HepG2 (cell line): ENCODE data around the gene GPR149. TPM values are rescaled to one million over a fixed set of nuclear protein-coding genes. Genes with fewer than 3 reads are reported as not detected.

Experiments used
- ATAC-seq: fragments of 200-7000 bp; cut with Tn5 transposase; 3 replicates; pipeline ENCODE4 v1.9.1; 2020; ENCODE audit warnings: mild to moderate bottlenecking, moderate library complexity
- BruUV-seq: library from RNA; stranded (reverse); fragments of 400-500 nt; replicated peaks from 2 replicates; lab custom pipeline; 2021; lab: Mats Ljungman, UMichigan
- CTCF ChIA-PET: fragments of 300-600 bp; formaldehyde crosslinking; extraction: SDS; loops from one replicate; lab custom pipeline; 2021; ENCODE audit warnings: low total read pairs, inconsistent platforms, low intra/inter-chr PET ratio; lab: Yijun Ruan, JAX
- POLR2A ChIA-PET: fragments of 350-600 bp; sonication (Branson Sonifier 250); formaldehyde crosslinking; loops from one replicate; lab custom pipeline; 2020; ENCODE audit warnings: antibody characterized with exemption, inconsistent platforms; lab: Yijun Ruan, JAX
- DNase-seq: peaks from one replicate; pipeline ENCODE4 v3.0.0-alpha.2; 2015; ENCODE audit warnings: low spot score
- FAIRE-seq: peaks from 3 replicates; lab custom pipeline; 2011; peaks lifted over from hg19 to GRCh38; lab: Jason Lieb, UNC
- H2AFZ ChIP-seq: one replicate; pipeline ENCODE4 v1.6.1; 2011; ENCODE audit warnings: low read length, inconsistent platforms
- H3K27ac ChIP-seq: fragments of 300-600 bp; 3 replicates; pipeline ENCODE4 v1.8.0; 2011; ENCODE audit warnings: mixed run types, mild to moderate bottlenecking, mixed read lengths, low read length, inconsistent platforms; ENCODE audit not compliant: insufficient read depth; ENCODE audit errors: extremely low read length
- H3K27me3 ChIP-seq, 2 experiments: fragments of 200-600 bp in 1 of 2; 2 replicates in 1 of 2; 3 replicates in 1 of 2; pipeline versions ENCODE4 v1.6.0 to v1.8.0; 2011; ENCODE audit warnings: low read length in 2 of 2, mild to moderate bottlenecking in 2 of 2, moderate library complexity in 2 of 2, inconsistent platforms in 1 of 2; ENCODE audit not compliant: insufficient read depth in 2 of 2, control insufficient read depth in 1 of 2
- H3K36me3 ChIP-seq, 2 experiments: fragments of 200-600 bp in 1 of 2; replicated peaks in 1 of 2; 2 replicates in 1 of 2; 3 replicates in 1 of 2; pipeline versions ENCODE4 v1.5.1 to v1.8.0; 2011; ENCODE audit warnings: low read length in 2 of 2, inconsistent platforms in 1 of 2; ENCODE audit not compliant: insufficient read depth in 2 of 2, control insufficient read depth in 1 of 2
- H3K4me1 ChIP-seq: 2 replicates; pipeline ENCODE4 v1.5.1; 2012; ENCODE audit warnings: low read length, inconsistent platforms; ENCODE audit not compliant: insufficient read depth
- H3K4me2 ChIP-seq: 2 replicates; pipeline ENCODE4 v1.6.0; 2011; ENCODE audit warnings: low read depth, low read length, inconsistent platforms
- H3K4me3 ChIP-seq, 3 experiments: fragments of 200-600 bp in 1 of 3; sonication (generic), shearing (Covaris generic) in 1 of 3; replicated peaks in 1 of 3; 2 replicates each; pipeline ENCODE4 v1.5.1; 2011 to 2016; ENCODE audit warnings: low read length in 3 of 3, inconsistent platforms in 2 of 3, low read depth in 2 of 3, mild to moderate bottlenecking in 2 of 3, control low read depth in 1 of 3, mixed read lengths in 1 of 3; ENCODE audit not compliant: insufficient read depth in 1 of 3
- H3K79me2 ChIP-seq: one replicate; pipeline ENCODE4 v1.6.1; 2011; ENCODE audit warnings: low read length, inconsistent platforms; ENCODE audit not compliant: insufficient read depth
- H3K9ac ChIP-seq: 2 replicates; pipeline ENCODE4 v1.6.0; 2011; ENCODE audit warnings: mild to moderate bottlenecking, low read depth, low read length, inconsistent platforms; ENCODE audit not compliant: insufficient read depth
- H3K9me3 ChIP-seq: 2 replicates; pipeline ENCODE4 v1.5.1; 2012; ENCODE audit warnings: mild to moderate bottlenecking, low read length
- H4K20me1 ChIP-seq: 2 replicates; pipeline ENCODE4 v1.6.0; 2011; ENCODE audit warnings: inconsistent platforms, mild to moderate bottlenecking, low read length, moderate library complexity; ENCODE audit not compliant: insufficient read depth
- CREB3 ChIP-seq: sonication (generic); formaldehyde crosslinking; IDR thresholded peaks from 2 replicates; pipeline ENCODE4 v1.5.0; 2020; ENCODE audit warnings: missing genetic modification reagents
- ELF4 ChIP-seq: sonication (generic); formaldehyde crosslinking; IDR thresholded peaks from 2 replicates; pipeline ENCODE4 v1.5.0; 2020; ENCODE audit warnings: missing genetic modification reagents, mild to moderate bottlenecking, moderate library complexity, borderline replicate concordance
- GZF1 ChIP-seq: sonication (generic); formaldehyde crosslinking; IDR thresholded peaks from 2 replicates; pipeline ENCODE4 v1.5.1; 2020; ENCODE audit warnings: mild to moderate bottlenecking, missing genetic modification reagents
- KDM5A ChIP-seq: fragments of 200-600 bp; sonication (generic); IDR thresholded peaks from 2 replicates; pipeline ENCODE4 v1.7.0; 2018; ENCODE audit warnings: antibody characterized with exemption, mild to moderate bottlenecking, low read length, borderline replicate concordance
- PHF5A ChIP-seq: IDR thresholded peaks from one replicate; pipeline ENCODE4 v1.6.1; 2018; ENCODE audit warnings: low read depth, missing genetic modification reagents; ENCODE audit not compliant: unreplicated experiment
- PREB ChIP-seq: sonication (generic); formaldehyde crosslinking; IDR thresholded peaks from 2 replicates; pipeline ENCODE4 v1.4.0; 2020; ENCODE audit warnings: missing genetic modification reagents
- RAD51 ChIP-seq: fragments of 450-650 bp; IDR thresholded peaks from 2 replicates; pipeline ENCODE4 v1.6.1; 2016; ENCODE audit warnings: borderline replicate concordance
- YEATS2 ChIP-seq: sonication (generic); formaldehyde crosslinking; IDR thresholded peaks from 2 replicates; pipeline ENCODE4 v1.4.0; 2020; ENCODE audit warnings: missing genetic modification reagents, borderline replicate concordance
- ZNF205 ChIP-seq: IDR thresholded peaks from 2 replicates; pipeline ENCODE4 v1.6.1; 2018; ENCODE audit warnings: missing biosample characterization, missing genetic modification reagents
- ZNF546 ChIP-seq: sonication (generic); formaldehyde crosslinking; conservative IDR thresholded peaks from 2 replicates; pipeline ENCODE4 v1.8.1; 2023; ENCODE audit warnings: mild to moderate bottlenecking, missing genetic modification reagents
- ZNF552 ChIP-seq: sonication (generic); formaldehyde crosslinking; IDR thresholded peaks from 2 replicates; pipeline ENCODE4 v1.9.0; 2022; ENCODE audit warnings: missing genetic modification reagents, mild to moderate bottlenecking, borderline replicate concordance
- ZNF772 ChIP-seq: sonication (generic); formaldehyde crosslinking; IDR thresholded peaks from 2 replicates; pipeline ENCODE4 v1.5.0; 2020; ENCODE audit warnings: mild to moderate bottlenecking, missing genetic modification reagents
- WGBS: methylation state at CpG from one replicate; pipeline ENCODE4 v1.1.6; 2017; ENCODE audit warnings: low lambda C conversion rate; 5-methylcytosine and 5-hydroxymethylcytosine counted together
- in situ Hi-C: cut with HindIII; loops from 2 replicates; pipeline ENCODE4 v1.10.0; 2017; ENCODE audit warnings: low pct_unique_long_range_greater_than_20kb; ENCODE audit not compliant: extremely low pct_ligation_motif_present
- intact Hi-C: fragments of 100-400 bp; cut with micrococcal nuclease; formaldehyde crosslinking; loops from one replicate; pipeline ENCODE4 v1.10.0; 2022; ENCODE audit not compliant: unreplicated experiment
- polyA plus RNA-seq, 8 experiments: library from polyadenylated mRNA; depleted of rRNA in 3 of 8; stranded (reverse) in 7 of 8; unstranded in 1 of 8; fragments of >200 nt; fragmentation: Illumina TruSeq in 4 of 8; extraction: Trizol in 4 of 8; gene quantifications; 2 replicates each; pipeline versions ENCODE4 v1.2.1 to v1.2.3, GENCODE V29; 2011 to 2016; ENCODE audit warnings: low read depth in 4 of 8, missing spikeins in 1 of 8, mixed read lengths in 1 of 8; ENCODE audit not compliant: insufficient read depth in 1 of 8
- total RNA-seq, 5 experiments: library from RNA; depleted of rRNA; stranded (reverse); fragments of >200 nt; fragmentation: Illumina TruSeq; extraction: Trizol; gene quantifications; 2 replicates each; pipeline ENCODE4 v1.2.3, GENCODE V29; 2016; ENCODE audit warnings: low read depth in 1 of 5
- TF ChIP-seq, protein P1 (sequence below): sonication (generic); formaldehyde crosslinking; IDR thresholded peaks from 2 replicates; pipeline ENCODE4 v1.8.0; 2022; ENCODE audit warnings: mild to moderate bottlenecking, missing genetic modification reagents; ENCODE audit not compliant: insufficient replicate concordance
- TF ChIP-seq, protein P2 (sequence below): sonication (generic); formaldehyde crosslinking; IDR thresholded peaks from 2 replicates; pipeline ENCODE4 v1.4.0; 2020; ENCODE audit warnings: missing genetic modification reagents
- TF ChIP-seq, protein P3 (sequence below): IDR thresholded peaks from 2 replicates; pipeline ENCODE4 v1.6.1; 2018; ENCODE audit warnings: missing genetic modification reagents, mild to moderate bottlenecking, missing compliant biosample characterization
- TF ChIP-seq, protein P4 (sequence below): IDR thresholded peaks from 2 replicates; pipeline ENCODE4 v1.6.1; 2016; ENCODE audit warnings: low read depth

Gene GPR149
- total and polyA plus RNA-seq, 2 of the 13 experiments (the other 11 are each of a cell fraction or from before 2014, with no cell fraction given): not detected

GRCh38 chr3:154458560-154458959 is 28.6 kb upstream of the GPR149 start:
- POLR2A ChIA-PET: no interaction called here
- DNase-seq (no peak), ATAC-seq (no peak), FAIRE-seq (no peak)
- 20% methylated on average over 2 of the region's 2 CpGs for WGBS
- no peaks in the 10 kb centered on the region for H3K9me3 ChIP-seq
- no TSS peak for BruUV-seq
- in situ Hi-C loops: no loop called here
- no peak overlapping the region for H3K4me3 ChIP-seq
- CTCF ChIA-PET: no interaction called here
- H3K9ac ChIP-seq: no peak overlapping the region
- H2AFZ ChIP-seq: no peak overlapping the region
- H3K27me3 ChIP-seq: no peaks in the 10 kb centered on the region
- intact Hi-C loops: no loop called here
- H3K36me3 ChIP-seq: no peaks in the 10 kb centered on the region
- H3K79me2 ChIP-seq: no peaks in the 10 kb centered on the region
- H3K4me1 ChIP-seq: no peaks in the 10 kb centered on the region
- no peak overlapping the region for H3K4me2 ChIP-seq
- H3K27ac ChIP-seq: no peak overlapping the region
- no peaks in the 10 kb centered on the region; the same call in 1 of the 2 replicates for H4K20me1 ChIP-seq
- TF ChIP-seq PREB (no peak), ZNF552 (CRISPR knock-in tag) (no peak), PHF5A (CRISPR knock-in tag) (no peak), YEATS2 (CRISPR knock-in tag) (no peak), ZNF205 (CRISPR knock-in tag) (no peak), RAD51 (no peak), CREB3 (CRISPR knock-in tag) (no peak), KDM5A (no peak), ZNF772 (CRISPR knock-in tag) (no peak), GZF1 (CRISPR knock-in tag) (no peak), ELF4 (CRISPR knock-in tag) (no peak), ZNF546 (CRISPR knock-in tag) (no peak)
- TF ChIP-seq, protein P1, sequence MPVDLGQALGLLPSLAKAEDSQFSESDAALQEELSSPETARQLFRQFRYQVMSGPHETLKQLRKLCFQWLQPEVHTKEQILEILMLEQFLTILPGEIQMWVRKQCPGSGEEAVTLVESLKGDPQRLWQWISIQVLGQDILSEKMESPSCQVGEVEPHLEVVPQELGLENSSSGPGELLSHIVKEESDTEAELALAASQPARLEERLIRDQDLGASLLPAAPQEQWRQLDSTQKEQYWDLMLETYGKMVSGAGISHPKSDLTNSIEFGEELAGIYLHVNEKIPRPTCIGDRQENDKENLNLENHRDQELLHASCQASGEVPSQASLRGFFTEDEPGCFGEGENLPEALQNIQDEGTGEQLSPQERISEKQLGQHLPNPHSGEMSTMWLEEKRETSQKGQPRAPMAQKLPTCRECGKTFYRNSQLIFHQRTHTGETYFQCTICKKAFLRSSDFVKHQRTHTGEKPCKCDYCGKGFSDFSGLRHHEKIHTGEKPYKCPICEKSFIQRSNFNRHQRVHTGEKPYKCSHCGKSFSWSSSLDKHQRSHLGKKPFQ (CRISPR knock-in tag): no peak
- TF ChIP-seq, protein P2, sequence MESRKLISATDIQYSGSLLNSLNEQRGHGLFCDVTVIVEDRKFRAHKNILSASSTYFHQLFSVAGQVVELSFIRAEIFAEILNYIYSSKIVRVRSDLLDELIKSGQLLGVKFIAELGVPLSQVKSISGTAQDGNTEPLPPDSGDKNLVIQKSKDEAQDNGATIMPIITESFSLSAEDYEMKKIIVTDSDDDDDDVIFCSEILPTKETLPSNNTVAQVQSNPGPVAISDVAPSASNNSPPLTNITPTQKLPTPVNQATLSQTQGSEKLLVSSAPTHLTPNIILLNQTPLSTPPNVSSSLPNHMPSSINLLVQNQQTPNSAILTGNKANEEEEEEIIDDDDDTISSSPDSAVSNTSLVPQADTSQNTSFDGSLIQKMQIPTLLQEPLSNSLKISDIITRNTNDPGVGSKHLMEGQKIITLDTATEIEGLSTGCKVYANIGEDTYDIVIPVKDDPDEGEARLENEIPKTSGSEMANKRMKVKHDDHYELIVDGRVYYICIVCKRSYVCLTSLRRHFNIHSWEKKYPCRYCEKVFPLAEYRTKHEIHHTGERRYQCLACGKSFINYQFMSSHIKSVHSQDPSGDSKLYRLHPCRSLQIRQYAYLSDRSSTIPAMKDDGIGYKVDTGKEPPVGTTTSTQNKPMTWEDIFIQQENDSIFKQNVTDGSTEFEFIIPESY (CRISPR knock-in tag): no peak
- TF ChIP-seq, protein P3, sequence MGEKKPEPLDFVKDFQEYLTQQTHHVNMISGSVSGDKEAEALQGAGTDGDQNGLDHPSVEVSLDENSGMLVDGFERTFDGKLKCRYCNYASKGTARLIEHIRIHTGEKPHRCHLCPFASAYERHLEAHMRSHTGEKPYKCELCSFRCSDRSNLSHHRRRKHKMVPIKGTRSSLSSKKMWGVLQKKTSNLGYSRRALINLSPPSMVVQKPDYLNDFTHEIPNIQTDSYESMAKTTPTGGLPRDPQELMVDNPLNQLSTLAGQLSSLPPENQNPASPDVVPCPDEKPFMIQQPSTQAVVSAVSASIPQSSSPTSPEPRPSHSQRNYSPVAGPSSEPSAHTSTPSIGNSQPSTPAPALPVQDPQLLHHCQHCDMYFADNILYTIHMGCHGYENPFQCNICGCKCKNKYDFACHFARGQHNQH (CRISPR knock-in tag): no peak
- TF ChIP-seq, protein P4, sequence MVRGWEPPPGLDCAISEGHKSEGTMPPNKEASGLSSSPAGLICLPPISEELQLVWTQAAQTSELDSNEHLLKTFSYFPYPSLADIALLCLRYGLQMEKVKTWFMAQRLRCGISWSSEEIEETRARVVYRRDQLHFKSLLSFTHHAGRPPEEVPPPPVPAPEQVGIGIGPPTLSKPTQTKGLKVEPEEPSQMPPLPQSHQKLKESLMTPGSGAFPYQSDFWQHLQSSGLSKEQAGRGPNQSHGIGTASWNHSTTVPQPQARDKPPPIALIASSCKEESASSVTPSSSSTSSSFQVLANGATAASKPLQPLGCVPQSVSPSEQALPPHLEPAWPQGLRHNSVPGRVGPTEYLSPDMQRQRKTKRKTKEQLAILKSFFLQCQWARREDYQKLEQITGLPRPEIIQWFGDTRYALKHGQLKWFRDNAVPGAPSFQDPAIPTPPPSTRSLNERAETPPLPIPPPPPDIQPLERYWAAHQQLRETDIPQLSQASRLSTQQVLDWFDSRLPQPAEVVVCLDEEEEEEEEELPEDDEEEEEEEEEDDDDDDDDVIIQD (CRISPR knock-in tag): no peak
